Transverse colon (tissue), 4 donors: Measurements from ENCODE around the gene ZNF606.

Experiments used
- CTCF ChIP-seq, 5 experiments: fragments of 200-600 bp in 3 of 5; fragments of 450-650 bp in 2 of 5; sonication (generic) in 3 of 5; IDR thresholded peaks; 1 replicate in 2 of 5; 2 replicates in 3 of 5; pipeline ENCODE4 v1.5.1; 2016 to 2017; ENCODE audit warnings: antibody characterized with exemption in 5 of 5, inconsistent platforms in 3 of 5, mild to moderate bottlenecking in 2 of 5, moderate library complexity in 1 of 5
- POLR2A ChIP-seq: fragments of 450-650 bp; IDR thresholded peaks from one replicate; pipeline ENCODE4 v1.6.1; 2016; ENCODE audit warnings: antibody characterized with exemption, mild to moderate bottlenecking, moderate library complexity
- POLR2AphosphoS5 ChIP-seq, 3 donors: sonication (generic); formaldehyde crosslinking; IDR thresholded peaks; one replicate each; pipeline ENCODE4 v1.6.1; 2016; ENCODE audit warnings: antibody characterized with exemption in 3 of 3

GRCh38 chr19:58022283-58022660 is 19.7 kb upstream of the ZNF606 start:
- TF ChIP-seq POLR2AphosphoS5 (IDR thresholded peaks at IDR 0.05) (no peak), POLR2A (no peak), CTCF (IDR thresholded peaks at IDR 0.05) (no peak)
